CD4-positive, alpha-beta memory T cell (primary cell): ENCODE measurements around the gene IL27RA. TPM values are rescaled to one million over a fixed set of nuclear protein-coding genes. Genes with fewer than 3 reads are reported as not detected.

Experiments used
- CTCF ChIA-PET: fragments of 350-600 bp; sonication (Branson Sonifier 250); formaldehyde crosslinking; loops from one replicate; lab custom pipeline; 2021; ENCODE audit warnings: inconsistent platforms; ENCODE audit not compliant: partially characterized antibody; lab: Charles Lee
- POLR2A ChIA-PET: fragments of 350-600 bp; sonication (Branson Sonifier 250); formaldehyde crosslinking; loops from one replicate; lab custom pipeline; 2021; ENCODE audit not compliant: partially characterized antibody; lab: Charles Lee
- DNase-seq, 5 donors: peaks; one replicate each; pipeline versions ENCODE4 v3.0.0 to v3.0.0-alpha.2; 2020 to 2022; ENCODE audit warnings: mixed read lengths in 1 of 5
- H3K27ac ChIP-seq: one replicate; pipeline ENCODE4 v1.7.0; 2013; ENCODE audit warnings: low read depth, low read length
- H3K27me3 ChIP-seq: 2 replicates; pipeline ENCODE4 v1.7.0; 2013; ENCODE audit warnings: mild to moderate bottlenecking, low read length, moderate library complexity; ENCODE audit not compliant: insufficient read depth
- H3K36me3 ChIP-seq: 2 replicates; pipeline ENCODE4 v1.7.0; 2013; ENCODE audit warnings: mild to moderate bottlenecking, low read length, moderate library complexity; ENCODE audit not compliant: insufficient read depth
- H3K4me1 ChIP-seq: 2 replicates; pipeline ENCODE4 v1.7.0; 2013; ENCODE audit warnings: mild to moderate bottlenecking, low read length, moderate library complexity; ENCODE audit not compliant: insufficient read depth
- H3K4me3 ChIP-seq, 2 donors: one replicate each; pipeline ENCODE4 v1.7.0; 2013; ENCODE audit warnings: low read length in 2 of 2, mild to moderate bottlenecking in 1 of 2
- H3K9me3 ChIP-seq, 2 donors: one replicate each; pipeline ENCODE4 v1.7.0; 2013; ENCODE audit warnings: low read length in 2 of 2, control low read depth in 1 of 2; ENCODE audit not compliant: control insufficient read depth in 1 of 2
- H3K27ac Mint-ChIP-seq, 7 donors: one replicate each; pipeline ENCODE4 v1.8.0; 2020 to 2021; ENCODE audit warnings: mixed read lengths in 7 of 7, mild to moderate bottlenecking in 6 of 7, inconsistent platforms in 3 of 7, moderate library complexity in 3 of 7
- H3K27me3 Mint-ChIP-seq, 2 donors: one replicate each; pipeline ENCODE4 v1.8.0; 2020 to 2021; ENCODE audit warnings: mixed read lengths in 2 of 2
- H3K36me3 Mint-ChIP-seq, 2 donors: one replicate each; pipeline ENCODE4 v1.8.0; 2020 to 2021; ENCODE audit warnings: mixed read lengths in 2 of 2, inconsistent platforms in 1 of 2, mild to moderate bottlenecking in 1 of 2
- H3K4me1 Mint-ChIP-seq, 4 donors: one replicate each; pipeline ENCODE4 v1.8.0; 2020 to 2021; ENCODE audit warnings: mixed read lengths in 4 of 4, mild to moderate bottlenecking in 1 of 4
- H3K4me3 Mint-ChIP-seq, 8 donors: one replicate each; pipeline ENCODE4 v1.8.0; 2020 to 2021; ENCODE audit warnings: mixed read lengths in 8 of 8, mild to moderate bottlenecking in 7 of 8, moderate library complexity in 6 of 8, inconsistent platforms in 3 of 8
- H3K9me3 Mint-ChIP-seq, 8 donors: one replicate each; pipeline ENCODE4 v1.8.0; 2020 to 2021; ENCODE audit warnings: mixed read lengths in 8 of 8, mild to moderate bottlenecking in 5 of 8, inconsistent platforms in 3 of 8, moderate library complexity in 1 of 8
- intact Hi-C: fragments of 100-400 bp; cut with micrococcal nuclease; formaldehyde crosslinking; loops from one replicate; pipeline ENCODE4 v1.15.1; 2023
- polyA plus RNA-seq, 2 donors: library from polyadenylated mRNA; unstranded; fragments of 300-500 nt; fragmentation: Illumina TruSeq; gene quantifications; one replicate each; pipeline ENCODE4 v1.2.3, GENCODE V29; 2021
- total RNA-seq, 2 experiments: library from RNA; stranded (reverse); gene quantifications; one replicate each; pipeline ENCODE4 v1.2.3, GENCODE V29; 2021

IL27RA gene
- total and polyA plus RNA-seq, 4 experiments from 2014 or later = 74.3 to 104 (median 88.4) TPM

GRCh38 chr19:13984875-13985741, 46.5 kb upstream of the IL27RA start:
- Mint-ChIP-seq H3K4me3 (peak overlapping the region; percentile 30 to 93 (median 70)), H3K4me1 (peaks cover 31 to 88% (median 61%) of the 10 kb centered on the region in 4 donors), H3K27ac (peak overlapping the region; percentile 95 to 100 (median 98)), H3K36me3 (peaks cover 15 to 17% of the 10 kb centered on the region in 2 donors), H3K27me3 (no peaks in the 10 kb centered on the region), H3K9me3 (no peaks in the 10 kb centered on the region)
- intact Hi-C loops = no loop called here
- Histone ChIP-seq H3K27ac (peak overlapping the region; percentile 95), H3K4me1 (peaks cover 84% of the 10 kb centered on the region), H3K4me3 (no peak overlapping the region), H3K27me3 (no peaks in the 10 kb centered on the region), H3K36me3 (no peaks in the 10 kb centered on the region), H3K9me3 (no peaks in the 10 kb centered on the region)
- peak in 4 of 5 donors; percentile 33 to 69 (median 40) for DNase-seq
- ChIA-PET CTCF (interaction anchor here (0.8 to 6.7 kb wide), 7 partner anchors 17 to 74 kb away, joined by 3 to 43 read pairs (median 3); partner anchors contain the start of gene IL27RA), POLR2A (interaction anchor here (0.6 to 10.0 kb wide), 18 partner anchors 8 to 237 kb away, joined by 3 to 200 read pairs (median 4); partner anchors contain the start of genes DCAF15, IL27RA and RFX1)

GRCh38 chr19:13985771-13986347, 45.7 kb upstream of the IL27RA start:
- Mint-ChIP-seq H3K27ac (peak overlapping the region; percentile 95 to 100 (median 98)), H3K27me3 (no peaks in the 10 kb centered on the region), H3K36me3 (peaks cover 17 to 19% of the 10 kb centered on the region in 2 donors), H3K9me3 (no peaks in the 10 kb centered on the region), H3K4me3 (peak overlapping the region; percentile 34 to 93 (median 80)), H3K4me1 (peaks cover 33 to 91% (median 63%) of the 10 kb centered on the region in 4 donors)
- ChIA-PET CTCF (interaction anchor here (0.8 to 6.7 kb wide), 7 partner anchors 16 to 73 kb away, joined by 3 to 43 read pairs (median 5); partner anchors contain the start of gene IL27RA), POLR2A (interaction anchor here (0.6 to 10.0 kb wide), 16 partner anchors 9 to 238 kb away, joined by 3 to 200 read pairs (median 6); partner anchors contain the start of genes DCAF15, IL27RA and RFX1)
- H3K9me3 ChIP-seq = no peaks in the 10 kb centered on the region
- no peak for DNase-seq
- intact Hi-C loops = loop anchor here (1.0 kb wide), 6 partner anchors 12 to 106 kb away; partner anchors contain the start of genes BRME1, CC2D1A, DCAF15 and RFX1
- peak overlapping the region; percentile 40 to 49 for H3K4me3 ChIP-seq
- H3K27me3 ChIP-seq = no peaks in the 10 kb centered on the region
- peak overlapping the region; percentile 95 for H3K27ac ChIP-seq
- H3K4me1 ChIP-seq = peaks cover 84% of the 10 kb centered on the region
- H3K36me3 ChIP-seq = no peaks in the 10 kb centered on the region

- H3K27ac Mint-ChIP-seq = peak overlapping the region; percentile 95 to 100 (median 98)
- no peaks in the 10 kb centered on the region for H3K36me3 ChIP-seq
- H3K27me3 Mint-ChIP-seq = no peaks in the 10 kb centered on the region
- intact Hi-C loops = loop anchor here (1.0 kb wide), 6 partner anchors 12 to 106 kb away; partner anchors contain the start of genes BRME1, CC2D1A, DCAF15 and RFX1
- H3K4me1 Mint-ChIP-seq = peaks cover 35 to 93% (median 65%) of the 10 kb centered on the region in 4 donors
- peaks cover 84% of the 10 kb centered on the region for H3K4me1 ChIP-seq
- H3K27me3 ChIP-seq = no peaks in the 10 kb centered on the region
- DNase-seq = peak; percentile 96 to 100 (median 98)
- ChIA-PET CTCF (interaction anchor here (0.7 to 6.7 kb wide), 7 partner anchors 12 to 61 kb away, joined by 3 to 43 read pairs (median 5); partner anchors contain the start of genes IL27RA and RFX1), POLR2A (interaction anchor here (1.1 to 10.0 kb wide), 10 partner anchors 9 to 238 kb away, joined by 3 to 200 read pairs (median 12); partner anchors contain the start of genes DCAF15, IL27RA and RFX1)
- H3K36me3 Mint-ChIP-seq = peaks cover 21 to 24% of the 10 kb centered on the region in 2 donors
- H3K27ac ChIP-seq = peak overlapping the region; percentile 95
- no peaks in the 10 kb centered on the region for H3K9me3 ChIP-seq
- H3K9me3 Mint-ChIP-seq = no peaks in the 10 kb centered on the region
- peak overlapping the region; percentile 69 to 93 (median 74) for H3K4me3 Mint-ChIP-seq
- H3K4me3 ChIP-seq = peak overlapping the region; percentile 43 to 49
Measured at GRCh38 chr19:13986348-13986904, 45.1 kb upstream of the IL27RA start.

GRCh38 chr19:13987101-13987890, 44.3 kb upstream of the IL27RA start:
- ChIA-PET POLR2A (interaction anchor here (1.2 to 10.0 kb wide), 8 partner anchors 9 to 70 kb away, joined by 3 to 200 read pairs (median 18); partner anchors contain the start of genes DCAF15, IL27RA and RFX1), CTCF (interaction anchor here (0.7 to 6.7 kb wide), 6 partner anchors 11 to 361 kb away, joined by 3 to 43 read pairs (median 4); partner anchors contain the start of genes IL27RA and RFX1)
- Histone ChIP-seq H3K27me3 (no peaks in the 10 kb centered on the region), H3K4me1 (peaks cover 75% of the 10 kb centered on the region), H3K4me3 (peak overlapping the region; percentile 43 to 49), H3K36me3 (peaks cover 6% of the 10 kb centered on the region), H3K27ac (peak overlapping the region; percentile 95), H3K9me3 (no peaks in the 10 kb centered on the region)
- Mint-ChIP-seq H3K4me1 (peaks cover 37 to 90% (median 66%) of the 10 kb centered on the region in 4 donors), H3K27me3 (no peaks in the 10 kb centered on the region), H3K27ac (peak overlapping the region; percentile 95 to 100 (median 98)), H3K9me3 (no peaks in the 10 kb centered on the region), H3K4me3 (peak overlapping the region; percentile 69 to 93 (median 74)), H3K36me3 (peaks cover 24 to 26% of the 10 kb centered on the region in 2 donors)
- no peak for DNase-seq
- intact Hi-C loops = no loop called here

- Mint-ChIP-seq H3K9me3 (no peaks in the 10 kb centered on the region), H3K27me3 (no peaks in the 10 kb centered on the region), H3K4me1 (peaks cover 30 to 78% (median 50%) of the 10 kb centered on the region in 4 donors), H3K36me3 (peaks cover 27 to 33% of the 10 kb centered on the region in 2 donors), H3K27ac (peak overlapping the region; percentile 82 to 98 (median 92)), H3K4me3 (no peak overlapping the region)
- Histone ChIP-seq H3K9me3 (no peaks in the 10 kb centered on the region), H3K27me3 (no peaks in the 10 kb centered on the region), H3K36me3 (peaks cover 14% of the 10 kb centered on the region), H3K4me1 (peaks cover 55% of the 10 kb centered on the region), H3K27ac (no peak overlapping the region), H3K4me3 (no peak overlapping the region)
- CTCF ChIA-PET = interaction anchor here (0.8 to 6.7 kb wide), 3 partner anchors 9 to 84 kb away, joined by 4 to 43 read pairs (median 4); no protein-coding TSS in a partner anchor
- intact Hi-C loops = no loop called here
- POLR2A ChIA-PET = interaction anchor here (0.9 to 10.0 kb wide), 4 partner anchors 9 to 42 kb away, joined by 4 to 200 read pairs (median 78); partner anchors contain the start of genes DCAF15, IL27RA and RFX1
- DNase-seq = no peak
Measured at GRCh38 chr19:13989487-13989886, 42.1 kb upstream of the IL27RA start.
